IPS DF 19.7 (cell line): ENCODE data around the gene STX4.
"Not testable (repeated sequence)": the region's sequence is repeated elsewhere in the genome, so short reads cannot be mapped to it uniquely, and the experiment has no call there.

Source experiments
- DNase-seq: peaks from one replicate; pipeline ENCODE4 v3.0.0-alpha.2; 2013; ENCODE audit warnings: low read depth, low spot score

Gene STX4

DNA sequence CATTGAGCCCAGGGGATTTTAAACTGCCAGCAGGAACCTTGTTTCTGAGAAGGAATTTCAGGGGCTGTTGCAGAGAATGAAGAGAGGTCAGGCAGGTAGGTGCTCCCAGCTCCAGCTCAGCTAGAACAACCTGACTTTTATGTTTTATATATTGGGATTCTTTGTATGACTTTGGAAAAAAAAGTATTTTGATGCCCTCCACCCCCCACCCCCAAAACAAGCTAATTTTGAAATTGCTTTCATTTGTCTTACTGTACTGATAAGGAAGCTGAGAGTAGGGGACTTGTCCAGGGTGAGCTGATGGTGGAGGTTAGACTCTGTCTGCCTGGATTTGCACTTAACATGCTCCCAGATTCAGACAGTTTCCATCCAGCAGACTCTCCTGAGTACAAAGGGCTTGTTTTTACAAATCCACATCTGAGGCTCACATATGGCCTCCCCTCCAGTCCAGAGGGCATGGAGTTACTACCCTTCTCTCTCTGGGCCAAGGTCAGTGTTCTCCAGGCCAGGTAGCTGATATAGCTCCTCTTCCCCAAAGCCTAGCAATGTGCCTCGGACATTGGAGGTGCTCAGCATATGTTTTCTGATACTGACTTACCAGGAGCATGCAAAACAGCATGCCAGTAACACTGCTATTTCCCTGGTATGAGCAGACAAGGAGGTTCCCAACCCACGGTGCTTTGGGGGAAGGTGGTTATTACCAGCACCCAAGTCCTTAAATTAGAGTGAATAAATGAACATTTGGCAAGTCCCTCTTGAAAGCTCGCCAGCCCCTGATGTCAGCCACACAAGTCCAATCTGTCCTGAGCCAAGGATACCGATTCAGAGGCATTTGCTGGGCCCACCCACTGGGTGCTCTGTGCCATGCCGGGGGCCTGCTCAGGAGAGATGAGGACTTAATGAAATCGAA is 34.3 kb upstream of the STX4 start:
- no peak for DNase-seq

DNA sequence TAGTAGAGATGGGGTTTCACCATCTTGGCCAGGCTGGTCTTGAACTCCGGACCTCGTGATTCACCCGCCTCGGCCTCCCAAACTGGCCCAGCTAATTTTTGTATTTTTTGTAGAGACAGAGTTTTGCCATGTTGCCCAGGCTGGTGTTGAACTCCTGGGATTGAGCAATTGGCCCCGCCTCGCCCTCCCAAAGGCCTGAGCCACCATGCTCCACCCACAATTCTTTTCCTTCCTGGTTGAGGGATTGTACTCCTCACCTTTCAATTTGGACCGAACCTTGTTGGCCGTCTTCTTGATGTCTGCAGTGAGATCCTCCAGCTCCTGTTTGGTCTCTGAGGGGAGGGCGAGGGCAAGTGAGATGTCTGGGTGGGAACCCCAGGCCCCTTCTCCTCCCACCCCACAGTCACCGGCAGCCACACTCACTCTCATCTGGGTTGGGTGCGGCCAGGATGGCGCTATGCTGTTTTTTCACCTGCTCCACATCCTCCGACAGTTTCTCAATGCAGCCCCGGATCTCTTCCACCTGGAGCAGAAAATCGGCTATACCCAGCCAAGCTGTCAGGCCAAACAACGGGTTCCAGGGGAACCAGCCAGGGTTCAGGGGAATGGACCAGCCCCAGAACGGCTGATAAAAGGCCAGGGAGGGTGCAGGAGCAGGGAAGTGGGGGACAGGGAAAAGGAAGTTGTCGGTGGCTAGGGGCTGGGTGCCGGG is 32.5 kb upstream of the STX4 start:
- no peak for DNase-seq

DNA sequence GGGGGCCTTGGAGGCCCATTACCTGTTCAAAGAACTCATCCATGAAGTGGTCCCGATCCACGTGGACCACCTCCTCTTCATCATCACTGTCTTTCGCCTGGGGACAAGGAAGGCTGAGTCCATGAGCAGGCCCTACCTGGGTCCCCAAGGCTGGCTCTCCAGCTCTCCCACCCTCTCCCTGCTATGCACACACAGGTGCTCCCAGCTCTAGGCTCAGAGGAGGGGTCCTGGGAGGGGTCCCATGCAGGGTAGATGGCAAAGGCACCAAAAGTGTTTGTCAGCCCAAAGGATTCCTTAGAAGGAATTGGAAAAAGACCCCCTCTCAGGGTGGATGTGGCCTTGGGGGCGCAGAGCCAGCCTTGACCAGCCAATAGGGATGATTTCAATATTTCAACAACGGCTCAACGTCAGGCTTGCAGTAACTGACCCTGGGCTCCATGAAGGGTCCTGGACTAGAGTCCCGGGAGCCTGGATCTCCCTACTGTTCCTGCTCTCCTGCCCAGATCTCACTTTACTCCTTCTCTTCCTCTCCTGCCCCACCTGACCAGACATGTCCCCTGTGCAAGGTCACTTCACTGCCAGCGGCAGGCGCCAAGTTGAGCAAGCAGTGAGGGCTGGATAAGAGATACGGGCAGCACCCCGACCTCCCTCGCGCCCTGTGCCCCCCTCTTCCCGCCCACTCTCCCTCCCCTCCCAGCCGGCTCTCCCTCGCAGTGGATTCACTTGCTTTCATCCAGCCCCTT is 31.7 kb upstream of the STX4 start:
- no peak for DNase-seq

DNA sequence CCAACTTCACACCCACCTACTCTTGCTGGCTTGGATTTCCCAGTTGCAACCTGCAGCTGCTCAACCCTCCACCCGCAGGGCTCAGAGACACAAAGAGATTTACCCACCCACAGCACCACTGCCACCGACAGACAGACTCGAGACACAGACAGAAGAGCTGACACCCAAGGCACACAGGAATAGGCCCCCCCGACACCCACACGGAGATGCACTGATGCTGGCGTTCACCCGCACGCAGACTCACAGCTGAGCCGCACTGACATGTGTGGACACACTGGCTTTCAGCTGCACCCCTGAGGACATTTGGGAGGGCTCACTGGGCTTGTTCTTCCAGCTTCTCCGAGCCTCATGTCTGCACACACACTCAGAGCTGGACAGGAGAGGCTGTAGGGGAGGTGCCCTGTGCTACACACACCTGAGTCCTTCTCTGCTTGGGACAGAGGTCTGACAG is 31.1 kb upstream of the STX4 start:
- DNase-seq = no peak

DNA sequence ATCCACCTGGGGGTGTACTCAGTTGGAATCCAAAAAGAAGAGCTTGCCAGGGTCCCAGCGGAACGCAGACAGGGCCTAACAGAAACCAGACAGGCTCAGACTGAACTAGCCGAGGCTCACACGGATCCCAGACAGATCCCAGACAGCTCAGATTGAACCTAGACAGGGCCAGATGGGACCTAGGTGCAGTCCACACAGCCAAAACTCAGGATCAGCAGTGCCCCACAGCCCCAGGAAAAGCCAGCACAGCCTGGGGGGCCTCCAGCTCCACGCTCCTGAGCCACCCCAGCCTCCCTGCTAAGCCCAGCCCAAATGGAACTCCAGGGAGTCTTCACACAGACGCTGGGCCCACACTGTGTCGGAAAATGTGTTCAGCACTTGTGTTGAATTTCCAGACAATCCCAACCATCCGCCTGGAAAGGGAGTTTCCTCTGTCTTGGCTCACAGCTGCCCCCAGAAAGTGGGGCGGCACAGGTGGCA is 30.5 kb upstream of the STX4 start:
- DNase-seq = no peak

DNA sequence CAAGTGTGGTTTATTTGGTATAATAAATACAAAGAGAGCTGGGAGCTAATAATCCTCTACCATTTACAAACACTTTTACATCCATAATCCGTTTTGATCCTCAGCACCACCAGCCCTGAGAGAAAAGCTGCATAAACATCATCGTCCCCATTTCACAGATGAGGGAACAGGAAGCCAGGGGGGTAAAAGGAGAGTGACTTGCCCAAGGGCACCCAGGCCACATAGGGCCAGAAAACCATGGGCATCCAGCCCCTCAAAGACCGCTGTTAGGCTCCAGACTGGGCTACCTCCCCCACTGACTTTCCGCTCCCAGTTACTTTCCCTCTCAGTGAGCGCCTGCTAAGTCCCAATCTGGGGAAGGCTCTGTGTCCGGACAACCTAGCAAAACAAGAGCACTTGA is 29.6 kb upstream of the STX4 start:
- DNase-seq = no peak

DNA sequence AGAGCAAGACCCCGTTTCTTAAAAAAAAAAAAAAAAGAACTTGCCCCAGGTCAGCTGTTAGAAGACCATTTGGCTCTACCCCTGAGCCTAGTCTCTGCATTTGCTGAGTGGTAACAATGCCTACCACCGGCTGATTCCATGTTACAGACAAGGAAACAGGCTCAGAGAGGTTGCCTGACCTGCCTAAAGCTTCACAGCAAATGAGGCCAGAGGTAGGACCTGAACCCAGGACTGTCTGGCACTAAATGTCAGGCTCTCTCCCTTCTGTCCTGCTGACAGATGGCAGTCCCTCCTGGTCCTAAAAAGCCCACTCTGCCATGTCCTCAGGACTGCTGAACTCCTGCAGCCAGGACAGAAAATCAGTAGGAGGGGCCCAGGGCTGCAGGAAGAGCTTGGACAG is 28.7 kb upstream of the STX4 start:
- DNase-seq = no peak

DNA sequence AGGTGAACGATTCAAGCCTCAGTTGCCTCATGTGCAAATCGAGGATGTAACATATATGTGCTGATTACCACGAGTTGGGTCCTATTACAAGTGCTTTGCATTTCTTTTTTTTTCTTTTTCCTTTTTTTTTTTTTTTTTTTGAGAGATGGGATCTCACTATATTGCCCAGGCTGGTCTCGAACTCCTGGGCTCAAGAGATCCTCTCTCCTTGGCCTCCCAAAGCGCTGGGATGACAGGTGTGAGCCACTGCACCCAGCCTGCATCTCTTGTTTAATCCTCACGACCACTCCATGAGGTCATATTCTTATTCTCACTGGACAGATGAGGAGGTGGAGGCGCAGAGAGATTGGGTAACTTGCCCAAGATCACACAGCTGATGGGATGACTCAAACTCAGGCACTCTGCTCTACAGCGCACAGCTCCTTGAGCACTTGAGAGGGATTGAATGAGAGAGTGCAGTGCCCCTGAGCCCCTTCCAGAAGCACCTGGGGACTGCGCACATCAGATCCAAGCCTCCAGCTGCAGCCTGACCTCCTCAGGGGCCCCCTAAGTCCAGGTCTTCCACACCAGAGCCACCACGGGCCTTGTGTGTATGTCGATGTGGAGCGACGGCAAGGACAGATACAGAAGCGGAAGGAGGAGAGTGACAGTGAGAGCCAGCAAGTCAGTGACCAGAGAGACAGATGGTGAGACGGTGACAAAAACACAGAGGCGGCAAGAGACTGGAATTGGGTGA is 27.8 kb upstream of the STX4 start:
- no peak for DNase-seq

DNA sequence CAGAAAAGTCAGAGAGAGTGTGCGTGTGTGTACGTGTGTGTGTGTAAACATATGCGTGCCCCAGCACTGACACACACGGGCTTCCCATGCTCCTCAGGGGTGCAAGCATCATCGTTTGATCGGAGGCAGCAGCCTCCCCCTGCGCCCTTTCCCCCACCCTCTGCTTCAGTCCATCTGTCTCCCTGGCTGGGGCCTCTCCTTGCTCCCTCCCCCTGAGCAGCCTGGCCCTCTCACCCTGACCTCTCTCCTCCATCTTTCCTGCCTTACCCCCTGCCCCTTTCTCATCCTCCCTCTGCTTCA is 27.3 kb upstream of the STX4 start:
- DNase-seq = no peak

DNA sequence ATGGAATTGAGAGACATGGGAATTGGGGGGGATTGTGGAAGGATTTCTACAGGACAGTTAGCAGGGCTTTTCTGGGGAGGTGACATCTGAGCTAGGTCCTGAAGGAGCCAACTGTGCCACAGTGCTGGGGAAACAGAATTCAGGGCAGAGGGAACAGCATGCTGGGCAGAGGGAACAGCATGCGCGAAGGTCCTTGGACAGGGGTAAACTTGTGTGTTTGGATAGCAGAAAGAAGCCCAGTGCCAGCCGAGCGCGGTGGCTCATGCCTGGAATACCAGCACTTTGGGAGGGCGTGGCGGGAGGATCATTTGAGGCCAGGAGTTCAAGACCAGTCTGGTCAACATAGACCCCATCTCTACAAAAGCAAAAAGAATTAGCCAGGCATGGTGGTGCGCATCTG is 26.8 kb upstream of the STX4 start:
- DNase-seq = no peak

DNA sequence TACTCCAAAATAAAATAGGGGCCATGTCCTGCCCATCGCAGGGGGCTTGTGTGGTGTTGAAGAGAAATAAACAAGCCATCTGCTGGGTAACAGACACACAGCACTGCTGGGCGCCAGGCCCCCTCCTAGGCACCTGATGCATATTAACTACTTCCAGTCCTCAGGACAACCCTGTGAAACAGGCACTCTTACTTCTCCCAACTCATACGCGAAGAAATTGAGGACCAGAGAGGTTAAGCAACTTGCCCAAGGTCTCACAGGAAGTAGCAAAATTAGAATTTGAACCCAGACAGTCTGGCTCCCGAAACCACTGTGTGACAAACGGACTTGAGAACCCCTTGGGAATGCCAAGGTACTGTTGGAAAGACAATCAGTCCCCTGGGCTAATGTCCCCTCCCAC is 25.7 kb upstream of the STX4 start:
- no peak for DNase-seq

DNA sequence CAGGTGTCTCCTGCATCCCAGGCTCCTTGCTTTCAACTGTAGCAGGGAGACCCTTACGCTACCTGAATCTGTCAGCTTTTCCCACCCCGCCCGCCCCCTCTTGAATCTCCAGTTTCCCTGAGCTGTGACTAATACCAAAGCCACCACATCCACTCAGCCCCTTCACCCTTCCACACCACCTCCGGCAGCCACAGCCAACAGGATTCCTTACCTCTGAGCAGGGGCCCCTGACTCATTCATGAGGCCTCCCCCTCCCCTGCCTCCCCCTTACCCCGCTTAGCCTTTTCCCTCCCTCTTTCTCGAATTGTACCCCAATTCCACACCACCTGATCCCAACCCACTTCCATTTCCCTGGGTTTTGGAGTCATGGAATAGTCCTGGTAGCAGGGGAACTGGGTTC is 25.2 kb upstream of the STX4 start:
- DNase-seq = no peak

DNA sequence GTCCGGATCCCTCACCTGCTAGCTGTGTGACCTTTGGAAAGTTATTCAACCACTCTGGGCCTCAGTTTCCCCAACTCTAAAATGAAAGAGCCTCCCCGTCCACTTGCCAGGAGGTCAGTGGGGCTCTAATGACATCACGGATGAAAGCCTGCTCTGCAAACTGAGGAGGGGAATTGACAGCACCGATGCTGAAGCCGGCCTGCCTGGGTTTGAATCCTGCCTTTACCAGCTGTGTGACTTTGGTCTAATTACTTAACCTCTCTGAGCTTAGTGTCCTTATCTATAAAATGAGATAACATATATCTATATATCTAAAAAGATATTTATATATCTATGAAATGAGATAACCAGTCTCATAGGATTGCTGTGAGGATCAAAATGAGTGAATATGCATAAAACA is 24.8 kb upstream of the STX4 start:
- no peak for DNase-seq

DNA sequence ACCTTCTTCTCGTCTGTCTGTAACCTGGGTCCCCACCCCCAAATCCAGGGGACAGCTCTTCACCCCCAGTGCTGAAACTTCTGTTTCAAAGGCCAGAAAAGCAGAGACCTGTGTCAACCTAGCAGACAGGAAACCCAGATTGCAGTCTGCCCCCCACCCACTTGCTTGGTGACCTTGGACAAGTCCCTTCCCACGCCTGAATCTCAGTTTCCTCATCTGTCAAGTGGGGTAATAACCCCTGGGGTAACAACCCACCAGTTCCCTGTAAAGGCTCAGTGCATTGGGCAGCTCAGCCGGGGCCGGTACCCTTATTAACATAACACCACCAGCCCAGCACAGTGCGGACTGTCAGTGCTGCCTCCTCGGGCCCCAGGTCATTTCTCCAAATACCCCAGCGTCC is 24.2 kb upstream of the STX4 start:
- DNase-seq = no peak

DNA sequence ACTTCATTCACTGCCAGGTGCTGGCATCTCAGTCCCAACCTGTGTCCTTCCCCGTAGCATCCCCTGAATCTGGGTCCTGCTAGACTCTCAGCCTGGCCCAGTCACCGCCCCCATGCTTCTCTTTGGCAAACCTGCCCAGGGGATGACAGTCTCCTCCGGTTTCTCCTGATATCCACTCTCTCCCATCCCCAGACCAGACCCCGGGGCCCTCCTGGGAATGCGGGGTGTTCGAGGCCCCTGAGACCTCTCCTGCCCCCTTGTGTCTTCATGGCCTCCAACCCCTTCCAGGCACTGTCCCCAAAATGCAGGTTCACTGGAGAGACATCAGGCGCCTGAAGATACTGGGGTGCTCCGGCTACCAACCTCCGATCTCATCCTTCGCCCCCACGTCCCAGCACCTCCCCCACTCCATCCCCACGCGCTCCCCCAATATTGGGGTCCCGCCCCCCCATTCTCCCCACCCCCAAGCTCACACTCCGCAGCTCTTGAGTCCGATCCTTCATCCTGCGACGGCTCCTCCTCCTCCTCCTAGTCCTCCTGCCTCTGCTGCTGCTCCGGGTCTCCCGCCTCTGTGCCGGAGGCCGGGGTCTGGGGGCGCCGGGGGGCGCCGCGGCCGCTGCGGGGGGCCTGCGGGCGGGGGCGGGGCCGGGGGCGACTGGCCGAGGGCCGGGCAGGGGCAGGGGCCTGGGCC is 23.3 kb upstream of the STX4 start:
- DNase-seq = no peak

DNA sequence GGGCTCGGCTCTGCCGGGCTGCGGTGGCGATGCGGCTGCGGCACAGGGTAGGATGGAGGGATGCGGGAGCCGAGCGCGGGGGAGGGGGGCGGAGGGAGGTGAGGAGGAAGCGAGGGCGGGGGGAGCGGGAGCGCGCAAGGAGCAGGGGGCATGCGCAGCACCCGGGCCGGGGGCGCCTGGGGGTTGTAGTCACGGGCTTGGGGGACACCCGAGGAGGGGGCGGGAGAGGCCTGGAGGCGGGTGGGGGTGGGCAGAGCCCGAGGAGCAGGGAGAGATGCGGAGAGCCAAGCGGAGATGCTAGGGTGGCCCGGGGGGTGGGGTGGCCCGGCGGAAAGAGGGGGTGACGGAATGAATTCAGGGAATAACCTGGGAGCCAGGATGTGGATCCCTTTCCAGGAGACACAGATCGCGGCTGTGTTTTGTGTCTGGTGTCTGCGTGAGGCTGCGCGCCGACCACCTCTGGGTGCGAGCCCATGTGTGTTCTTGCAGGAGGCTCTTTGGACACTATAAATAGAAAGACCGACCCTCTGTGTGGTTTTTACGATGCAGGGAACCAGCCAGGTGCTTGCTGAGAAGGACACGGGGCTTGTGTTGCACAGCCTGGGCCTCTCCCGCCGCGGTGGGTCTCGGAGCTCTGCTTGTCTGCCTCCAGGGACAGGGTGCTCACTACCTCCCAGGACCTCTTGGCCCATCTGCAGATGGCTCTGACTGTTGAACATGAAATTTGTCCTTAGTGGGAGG is 22.6 kb upstream of the STX4 start, which contains the start of gene STX1B:
Gene STX1B, minus strand, starts transcription at position 54 of the 741 bp plus-strand sequence. CDS start 242 bp downstream, outside the sequence.
- DNase-seq = no peak

DNA sequence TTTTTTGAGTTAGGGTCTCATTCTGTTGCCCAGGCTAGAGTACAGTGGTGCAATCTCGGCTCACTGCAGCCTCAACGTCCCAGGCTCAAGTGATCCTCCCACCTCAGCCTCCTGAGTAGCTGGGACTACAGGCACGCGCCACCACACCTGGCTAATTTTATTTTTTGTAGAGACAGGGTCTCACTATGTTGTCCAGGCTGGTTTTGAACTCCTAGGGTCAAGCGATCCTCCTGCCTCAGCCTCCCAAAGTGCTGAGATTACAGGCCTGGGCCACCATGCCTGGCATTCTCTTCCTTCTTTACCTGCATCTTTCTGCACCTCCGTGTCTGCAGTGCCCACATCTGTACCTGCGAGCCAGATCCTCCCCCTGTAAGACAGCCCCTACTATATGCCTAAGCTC is 21.5 kb upstream of the STX4 start:
- DNase-seq = not testable (repeated sequence)

DNA sequence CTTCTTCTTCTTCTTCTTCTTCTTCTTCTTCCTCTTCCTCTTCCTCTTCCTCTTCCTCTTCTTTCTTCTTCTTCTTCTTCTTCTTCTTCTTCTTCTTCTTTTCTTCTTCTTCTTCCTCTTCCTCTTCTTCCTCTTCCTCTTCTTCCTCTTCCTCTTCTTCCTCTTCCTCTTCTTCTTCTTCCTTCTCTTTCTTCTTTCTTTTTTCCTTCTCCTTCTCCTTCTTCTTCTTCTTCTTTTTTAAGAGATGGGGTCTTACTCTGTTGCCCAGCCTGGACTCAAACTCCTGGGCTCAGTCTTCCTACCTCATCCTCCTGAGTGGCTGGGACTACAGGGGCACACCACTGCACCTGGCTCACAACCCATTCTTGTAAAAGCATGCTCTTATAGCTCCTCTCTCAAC is 20.1 kb upstream of the STX4 start:
- not testable (repeated sequence) for DNase-seq

DNA sequence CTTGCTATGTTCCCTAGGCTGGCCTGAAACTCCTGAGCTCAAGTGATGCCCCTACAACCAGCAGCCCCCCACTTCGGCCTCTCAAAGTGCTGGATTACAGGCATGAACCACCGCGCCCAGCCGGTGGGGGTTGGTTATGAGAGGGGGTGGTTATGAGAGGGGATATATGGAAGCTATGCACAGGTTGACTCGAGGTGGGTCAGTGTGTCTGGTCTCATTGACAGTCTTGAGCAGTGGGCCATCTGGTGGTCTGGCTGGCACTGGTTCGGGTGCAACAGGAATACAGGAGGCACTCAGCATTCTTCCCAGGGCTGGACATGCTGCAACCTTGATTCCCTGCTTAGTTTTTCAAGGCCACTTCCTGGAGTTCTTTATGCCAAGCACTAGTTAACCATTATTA is 17.3 kb upstream of the STX4 start:
- DNase-seq = no peak

DNA sequence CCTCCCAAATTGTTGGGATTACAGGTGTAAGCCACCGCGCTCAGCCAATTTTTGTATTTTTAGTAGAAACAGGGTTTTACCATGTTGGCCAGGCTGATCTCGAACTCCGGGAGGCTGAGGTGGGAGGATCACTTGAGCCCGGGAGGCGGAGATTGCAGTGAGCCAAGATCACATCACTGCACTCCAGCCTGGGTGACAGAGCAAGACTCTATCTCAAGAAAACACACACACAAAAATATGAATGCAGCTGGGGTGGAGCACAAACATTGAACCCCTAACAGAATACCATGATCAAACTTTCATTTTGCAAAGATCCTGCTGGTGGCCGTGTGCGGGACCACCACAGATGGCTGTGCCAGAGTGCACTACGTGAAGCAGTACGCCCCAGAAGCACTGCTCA is 15.6 kb upstream of the STX4 start:
- DNase-seq = not testable (repeated sequence)
